ENCODE results near the gene COX7A2.

COX7A2 gene

DNA sequence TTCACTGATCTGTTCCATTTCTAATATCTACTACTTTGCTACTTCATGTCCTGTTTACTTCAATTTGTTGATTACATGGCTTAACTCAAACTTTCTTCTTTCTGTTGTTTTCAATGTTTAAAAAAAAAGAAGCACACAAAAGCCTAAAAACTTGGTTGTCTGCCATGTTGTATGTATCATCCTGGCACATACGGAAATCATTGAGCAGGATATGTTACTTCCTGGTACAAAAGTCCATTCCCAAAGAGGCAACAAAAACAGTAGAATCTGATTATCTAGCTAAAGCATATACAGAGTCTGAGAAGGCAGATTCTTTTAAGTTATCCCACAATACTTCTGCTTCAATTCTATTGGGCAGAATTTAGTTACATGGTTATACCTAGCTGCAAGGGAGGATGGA lies 23.2 kb downstream of the COX7A2 start:
- no peak for DNase-seq (ENCODE audit: low read depth in 3 of 3)

DNA sequence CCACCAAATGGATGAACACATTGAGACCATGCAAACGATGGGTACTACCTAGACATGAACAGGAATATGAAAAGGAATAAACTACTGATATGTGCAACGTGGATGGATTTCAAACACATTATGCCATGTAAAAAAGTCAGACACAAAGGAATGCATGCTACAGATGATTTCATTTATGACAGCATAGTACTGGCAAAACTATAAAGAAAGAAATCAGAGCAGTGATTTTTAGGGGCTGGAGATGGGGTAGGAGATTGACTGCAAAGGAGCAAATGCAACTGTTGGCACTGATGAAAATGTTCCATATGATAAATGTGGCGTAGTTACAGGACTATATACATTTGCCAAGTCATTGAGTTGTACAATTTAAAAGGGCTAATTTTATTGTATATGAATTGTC lies 24.3 kb downstream of the COX7A2 start:
- DNase-seq (ENCODE audit: low read depth in 3 of 3): no peak

DNA sequence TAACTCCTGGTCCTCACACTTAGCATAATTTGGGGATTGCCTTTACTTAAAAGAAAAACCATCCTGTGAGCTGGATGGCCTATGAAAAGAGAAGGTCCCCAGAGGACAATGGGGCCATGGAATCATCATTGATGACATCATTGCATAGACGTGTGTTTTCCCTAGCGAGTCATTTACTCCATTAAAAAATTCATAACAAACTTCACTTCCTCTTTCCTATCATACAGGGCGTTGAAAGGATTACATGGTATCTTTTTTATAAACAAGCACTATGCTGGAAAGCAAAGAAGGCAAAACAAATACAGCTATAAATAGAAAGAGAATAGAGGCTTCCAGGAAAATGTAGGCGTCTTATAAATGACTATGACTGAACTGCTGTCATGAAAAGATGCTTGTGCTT lies 26.4 kb downstream of the COX7A2 start:
- DNase-seq (ENCODE audit: low read depth in 3 of 3): no peak

DNA sequence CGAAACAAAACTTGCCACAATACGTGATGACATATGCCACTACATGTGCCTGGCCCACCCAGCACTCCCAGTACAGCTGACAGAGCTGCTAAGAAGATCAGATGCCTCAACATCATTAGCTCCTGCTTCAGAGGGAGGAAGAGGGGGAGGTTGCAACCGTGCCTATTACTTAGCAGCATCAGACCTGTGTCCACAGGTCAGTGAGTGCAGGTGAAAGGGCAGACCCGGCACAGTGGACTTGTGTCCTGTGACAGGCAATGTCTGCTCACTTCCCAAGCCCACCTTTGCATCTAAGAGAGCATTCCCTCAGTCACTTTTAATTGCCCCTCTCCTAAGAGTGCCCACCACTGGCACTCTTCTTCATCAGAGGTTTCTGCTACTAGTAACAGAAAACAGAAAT lies 28.3 kb downstream of the COX7A2 start:
- no peak for DNase-seq (ENCODE audit: low read depth in 3 of 3)

DNA sequence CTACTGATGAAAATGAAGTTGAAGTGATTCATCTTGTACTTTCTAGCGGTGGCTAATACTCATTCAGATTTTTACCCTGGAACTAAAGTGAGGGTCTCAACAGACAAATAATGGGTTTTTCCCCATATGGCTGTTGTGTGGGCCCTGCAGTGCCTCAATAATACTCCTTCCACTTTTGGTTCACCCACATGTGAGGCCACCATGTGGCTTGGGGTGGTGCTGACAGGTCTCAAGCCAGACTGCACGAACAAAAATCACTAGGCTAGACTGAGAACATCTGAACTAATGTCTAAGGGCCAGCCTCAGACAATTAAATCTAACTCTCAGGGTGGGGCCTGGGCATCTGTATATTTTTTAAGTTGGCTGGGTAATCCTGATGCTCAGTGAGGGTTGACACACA lies 29.9 kb downstream of the COX7A2 start:
- no peak for DNase-seq (ENCODE audit: low read depth in 3 of 3)

DNA sequence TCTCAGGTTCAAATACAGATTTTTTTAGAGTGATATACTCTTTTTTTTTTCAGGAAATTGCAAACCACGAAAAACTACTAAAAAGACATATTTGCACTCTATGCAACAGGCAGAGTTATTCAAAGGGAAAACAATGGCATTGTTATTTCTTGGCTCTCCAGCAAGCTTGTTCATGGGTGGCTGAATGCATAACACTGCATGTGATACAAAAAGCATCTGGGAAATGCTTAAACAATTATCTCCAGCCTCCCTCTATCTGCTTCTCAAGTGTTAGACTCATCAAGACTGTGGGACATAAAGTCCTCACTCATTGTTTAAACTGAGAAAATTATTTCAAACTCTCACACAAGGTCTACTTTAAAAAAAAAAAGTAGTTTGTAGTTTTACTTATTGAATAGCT lies 30.5 kb downstream of the COX7A2 start:
- no peak for DNase-seq (ENCODE audit: low read depth in 3 of 3)

DNA sequence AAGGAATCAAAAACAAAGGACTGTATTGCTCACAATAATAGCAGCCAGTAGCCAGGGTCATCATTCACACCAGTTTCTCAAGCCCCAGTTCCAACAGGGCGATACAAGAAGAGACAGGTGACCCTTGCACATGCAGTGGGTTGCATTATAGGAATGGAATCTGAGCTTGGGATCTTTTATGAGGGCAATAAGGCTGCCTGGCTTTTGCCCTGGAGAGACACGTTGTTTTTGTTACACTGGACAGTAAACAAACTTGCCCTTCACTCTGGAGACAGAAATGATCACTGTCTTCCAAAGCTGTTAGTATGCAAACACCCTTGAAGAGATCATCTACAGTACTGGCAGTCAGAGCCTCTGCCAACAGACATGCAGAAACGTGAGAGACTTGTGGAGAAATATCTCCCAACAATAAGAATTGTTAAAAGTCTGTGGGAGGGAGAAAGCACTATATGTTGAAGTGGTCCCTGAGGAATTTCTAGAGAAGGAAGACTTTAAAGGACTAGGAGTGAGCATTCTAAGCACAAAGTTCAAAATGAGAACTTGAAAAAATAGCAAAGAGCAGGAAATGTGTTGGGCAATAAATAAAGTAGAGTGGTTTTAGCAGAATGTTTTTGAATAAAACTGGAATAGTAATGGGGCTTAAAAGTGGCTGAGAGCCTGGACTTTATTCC lies 31.5 kb downstream of the COX7A2 start:
- no peak for DNase-seq (ENCODE audit: low read depth in 3 of 3)

DNA sequence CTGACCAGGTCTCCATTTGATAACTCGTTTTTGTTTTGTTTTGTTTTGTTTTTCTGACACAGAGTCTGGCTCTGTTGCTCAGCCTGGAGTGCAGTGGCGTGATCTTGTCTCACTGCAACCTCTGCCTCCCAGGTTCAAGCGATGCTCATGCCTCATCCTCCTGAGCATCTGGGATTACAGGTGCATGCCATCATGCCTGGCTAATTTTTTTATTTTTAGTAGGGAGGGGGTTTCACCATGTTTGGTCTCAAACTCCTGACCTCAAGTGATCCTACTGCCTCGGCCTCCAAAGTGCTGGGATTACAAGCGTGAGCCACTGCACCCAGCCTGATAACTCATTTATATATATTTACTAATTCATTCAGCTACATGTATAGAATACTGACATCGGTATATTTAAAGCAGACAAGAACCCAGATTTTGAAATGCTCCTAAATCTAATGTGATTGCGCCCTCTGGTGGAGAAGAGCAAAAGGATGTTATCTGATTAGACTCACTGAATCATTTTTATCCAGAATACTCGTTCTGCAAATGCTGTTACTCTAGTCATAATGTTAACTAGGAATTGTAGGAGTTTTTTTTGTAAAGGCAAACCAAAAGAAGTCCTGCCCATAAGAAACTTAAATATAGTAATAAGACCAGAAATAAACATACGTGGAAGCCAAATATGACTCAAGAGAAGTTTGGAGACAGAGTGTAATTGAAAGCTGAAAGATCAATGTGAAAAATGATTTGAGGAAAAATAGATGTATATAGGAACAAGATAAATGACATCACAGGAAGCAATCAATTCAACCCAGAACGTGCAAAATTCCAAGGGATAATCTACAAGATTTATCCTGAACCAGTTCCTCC lies 32.5 kb downstream of the COX7A2 start:
- peak in 1 of 3 donors; percentile 66 for DNase-seq (ENCODE audit: low read depth in 3 of 3)

DNA sequence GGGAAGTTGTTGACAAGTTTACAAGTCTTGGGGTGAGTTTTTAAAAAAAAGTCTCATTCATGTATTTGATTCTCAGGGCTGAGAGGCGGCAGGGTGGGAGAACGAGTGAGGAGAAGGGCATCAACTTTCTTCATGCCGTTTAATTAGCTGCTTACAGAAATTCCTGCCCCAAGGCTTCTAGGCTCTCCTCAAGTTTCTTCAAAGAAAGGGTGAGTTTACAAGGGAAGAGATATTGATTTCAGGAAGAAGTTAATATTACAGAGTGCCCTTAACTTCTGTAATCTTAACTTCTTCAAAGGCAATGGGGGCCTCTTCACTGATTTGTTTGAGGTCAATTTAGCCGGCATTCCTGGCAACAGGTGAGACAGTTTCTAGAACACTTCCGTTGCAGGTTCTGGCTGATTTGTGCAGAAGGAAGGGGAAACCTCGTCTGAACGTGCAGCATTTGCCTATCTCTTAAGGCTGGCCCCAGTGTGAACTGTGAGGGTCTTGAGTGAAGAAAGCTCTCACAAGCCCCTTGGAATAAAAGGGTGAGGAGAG lies 34.3 kb downstream of the COX7A2 start:
- no peak for DNase-seq (ENCODE audit: low read depth in 3 of 3)

DNA sequence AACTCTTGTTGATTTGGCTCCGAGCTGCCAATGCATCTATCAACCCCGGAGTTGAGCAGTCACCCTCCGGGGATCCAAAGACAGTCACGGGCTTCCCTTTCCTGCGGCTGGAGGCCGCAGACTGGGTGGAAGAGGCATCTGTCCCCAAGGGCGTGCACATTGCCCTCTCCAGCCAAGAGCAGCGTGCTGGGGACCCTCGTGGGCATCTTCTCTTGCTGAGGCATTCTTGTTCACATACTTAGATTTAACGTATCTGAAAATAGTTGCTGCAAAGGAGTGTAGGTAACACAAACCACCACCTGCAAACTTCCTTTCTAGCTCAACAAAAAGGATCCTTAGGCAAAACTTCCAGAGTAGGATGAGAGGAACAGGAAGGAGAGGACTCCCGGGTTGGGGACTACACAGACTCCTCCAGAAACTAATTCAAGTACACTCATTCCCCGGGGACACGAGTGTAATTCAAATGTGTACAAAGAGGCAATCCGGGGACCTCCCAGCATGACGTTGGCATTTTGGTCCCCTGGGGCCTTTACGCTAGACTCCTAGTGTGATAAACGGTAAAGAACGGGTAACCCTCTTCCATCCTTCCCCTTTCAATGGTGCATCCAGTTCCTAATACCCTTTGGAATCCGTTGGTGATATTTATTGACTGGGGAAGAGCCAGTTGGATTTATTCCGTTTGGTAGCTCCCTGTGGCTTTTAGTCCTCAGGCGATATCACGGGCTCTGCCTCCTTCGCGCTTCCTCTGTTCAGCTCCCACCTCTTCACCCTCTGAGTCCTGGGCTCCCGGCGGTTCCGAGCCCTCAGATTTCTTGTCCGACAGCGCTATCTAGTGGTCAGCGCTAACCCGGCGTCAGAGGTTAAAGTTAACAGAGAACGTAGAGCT lies 35.1 kb downstream of the COX7A2 start:
- peak; percentile 64 to 74 (median 73) for DNase-seq (ENCODE audit: low read depth in 3 of 3)

DNA sequence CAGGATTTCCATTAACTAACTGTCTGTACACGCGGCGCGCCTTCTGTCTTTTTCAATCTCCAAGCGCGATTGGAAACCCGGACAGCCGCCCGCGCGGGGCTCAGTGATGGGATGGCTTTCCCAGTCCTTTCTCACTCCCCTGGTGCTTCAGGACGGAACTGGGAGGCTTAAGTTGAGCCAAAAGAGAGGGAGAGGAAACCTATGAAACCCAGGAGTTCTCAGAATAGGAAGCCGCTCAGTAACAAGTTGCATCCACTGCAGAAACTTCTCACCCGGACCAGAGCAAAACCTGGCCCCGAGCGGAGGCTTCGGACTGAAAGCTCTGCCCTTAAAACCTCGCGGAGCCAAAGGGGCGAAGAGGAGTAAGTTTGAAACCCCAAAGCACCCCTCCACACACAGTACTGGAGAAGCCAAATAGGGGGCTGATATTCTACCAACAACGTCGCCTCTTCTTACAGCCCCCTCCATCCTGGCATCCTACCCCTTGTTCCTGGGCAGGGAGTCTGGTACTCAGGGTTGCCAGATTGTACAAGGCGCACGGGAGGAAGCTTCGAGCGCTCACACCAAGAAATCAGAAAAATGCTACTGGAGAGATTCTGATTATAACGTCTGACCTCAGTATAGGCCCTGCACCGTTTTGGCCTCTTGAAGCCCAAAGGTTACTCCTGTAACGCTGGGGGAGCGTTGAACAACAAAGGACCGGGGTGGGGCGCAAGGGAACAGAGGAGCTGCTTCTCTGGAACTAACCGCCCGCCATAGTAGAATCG lies 36.8 kb downstream of the COX7A2 start:
- DNase-seq (ENCODE audit: low read depth in 3 of 3): no peak

DNA sequence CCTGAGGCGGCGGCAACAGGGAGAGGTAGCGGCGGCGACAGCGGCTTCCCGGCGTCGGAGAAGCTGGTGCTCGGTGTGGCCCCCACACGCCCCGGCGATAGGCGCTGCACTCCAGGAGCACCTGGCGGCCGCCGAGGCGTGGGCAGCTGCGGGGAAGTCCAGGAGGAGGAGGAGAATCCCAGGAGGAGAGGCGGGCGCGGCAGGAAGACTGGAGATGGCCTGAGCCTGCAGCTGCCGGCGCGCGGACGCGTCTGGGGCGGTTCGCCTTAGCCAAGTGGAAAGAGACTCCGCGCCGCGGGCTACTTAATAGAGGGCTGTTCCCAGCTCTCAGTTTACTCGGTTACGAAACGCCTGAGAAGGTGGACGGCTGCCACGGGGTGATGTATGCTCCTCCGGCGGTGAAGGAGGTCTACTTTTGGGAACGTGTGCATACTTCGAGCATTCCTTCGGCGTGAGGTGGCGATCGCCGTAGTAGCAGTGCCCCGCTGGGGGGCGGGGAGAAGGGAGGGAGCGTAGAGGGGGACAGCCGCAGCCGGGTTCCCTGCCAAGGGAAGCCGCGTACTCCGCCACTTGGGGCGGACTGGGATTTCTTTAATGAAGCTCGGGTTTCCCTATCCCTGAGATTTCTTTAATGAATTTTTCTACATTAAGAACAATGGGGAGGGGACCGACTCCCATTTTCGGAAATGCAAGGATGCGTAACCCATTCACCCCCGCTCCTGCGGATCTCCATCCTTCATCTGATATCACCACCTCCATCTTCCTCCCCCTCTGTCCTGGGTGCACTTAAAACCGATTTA lies 37.6 kb downstream of the COX7A2 start, which contains the start of gene COL12A1:
TSS of gene COL12A1 (minus strand) at position 278 of the 800 bp plus-strand sequence. CDS start 3,261 bp downstream, outside the sequence.
- no peak for DNase-seq (ENCODE audit: low read depth in 3 of 3)

DNA sequence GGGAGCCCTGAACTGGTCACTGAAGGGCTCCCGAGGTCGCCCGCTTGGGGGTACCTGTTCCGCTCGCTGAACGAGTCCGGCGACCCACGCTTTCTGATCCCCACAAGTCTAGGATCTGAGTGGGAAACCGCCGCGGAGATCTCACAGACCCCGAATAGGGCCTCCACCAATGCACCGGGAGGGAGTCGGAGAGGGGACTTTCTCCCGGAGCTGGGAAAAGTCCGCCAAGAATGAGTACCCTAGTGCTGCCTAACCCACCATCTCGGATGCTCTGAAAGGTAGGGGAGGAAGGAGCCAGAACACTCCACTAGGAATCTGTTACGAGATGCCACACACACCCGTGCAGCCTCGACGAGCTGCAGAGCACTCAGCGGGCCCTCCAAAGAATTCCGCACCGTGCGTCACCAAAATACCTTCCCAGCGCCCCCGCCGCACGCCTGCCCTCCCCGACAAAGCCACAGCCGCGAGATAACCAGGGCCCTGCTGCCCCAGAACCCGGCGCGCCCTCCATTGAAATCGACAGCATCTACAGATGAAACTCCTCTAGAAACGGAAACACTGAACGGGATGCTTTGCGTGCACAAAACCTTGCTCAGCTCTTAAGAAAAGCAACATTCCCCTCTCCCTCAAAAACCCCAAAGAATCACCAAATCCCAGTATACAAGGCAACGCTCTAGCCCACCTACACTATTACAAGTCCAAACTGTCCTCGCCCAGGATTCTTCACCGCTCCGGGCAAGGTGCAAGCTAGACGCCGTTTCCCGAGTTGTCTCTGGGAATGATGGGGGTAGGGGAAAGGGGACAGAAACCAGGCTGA lies 38.4 kb downstream of the COX7A2 start:
- DNase-seq (ENCODE audit: low read depth in 3 of 3): no peak

DNA sequence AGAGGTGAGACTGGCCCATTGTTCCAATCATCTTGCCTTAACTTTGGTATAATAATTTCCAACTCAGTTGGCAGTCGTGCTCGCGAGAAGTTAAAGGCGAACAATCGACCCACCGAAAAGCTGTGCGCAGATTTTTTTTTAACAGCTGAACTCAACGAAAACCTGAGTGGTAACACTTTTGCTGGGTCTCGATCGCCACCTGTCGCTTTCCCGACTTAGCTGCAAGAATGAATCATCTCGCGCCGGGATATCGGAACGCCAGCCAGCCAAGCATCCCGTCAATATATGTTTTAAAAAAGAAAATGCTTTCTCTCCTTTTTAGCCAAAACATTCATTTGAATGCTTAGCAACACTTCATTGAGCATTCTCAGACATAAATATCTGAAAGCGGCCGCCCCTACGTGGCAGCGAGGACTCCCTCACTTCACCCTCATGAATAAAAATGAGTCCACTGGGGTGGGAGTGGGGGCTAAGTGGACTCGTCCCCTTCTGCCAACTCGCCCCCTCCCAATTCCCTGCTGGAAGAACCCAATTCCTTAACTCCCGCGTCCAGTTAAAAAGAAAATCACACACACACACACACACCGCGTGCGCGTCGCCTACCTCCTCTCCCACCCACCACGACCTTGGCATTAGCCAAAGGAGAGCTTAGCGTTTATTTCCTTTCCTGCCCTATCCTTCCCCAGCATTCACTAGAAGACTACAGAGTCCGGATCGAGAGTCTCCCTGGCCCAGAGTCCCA lies 39.2 kb downstream of the COX7A2 start:
- DNase-seq (ENCODE audit: low read depth in 3 of 3): no peak

DNA sequence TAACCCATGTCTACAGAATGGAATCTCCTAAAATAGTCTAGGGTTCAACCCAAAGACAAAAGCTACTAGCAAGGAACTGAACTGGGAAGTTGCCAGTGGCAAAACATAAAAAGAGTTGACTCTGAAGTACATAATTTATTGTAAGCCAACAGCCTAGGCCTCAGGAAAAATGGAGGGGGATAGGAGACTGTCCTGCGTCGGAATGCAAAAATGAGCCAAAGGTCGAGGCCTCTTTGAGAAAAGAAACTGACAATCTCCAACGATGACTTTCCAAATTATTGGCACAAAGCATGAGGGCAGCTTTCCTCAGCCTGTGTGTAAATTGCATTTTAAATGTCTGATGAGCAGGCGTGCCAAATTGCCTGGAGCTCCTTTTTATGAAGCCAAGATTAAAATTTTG lies 39.9 kb downstream of the COX7A2 start:
- DNase-seq (ENCODE audit: low read depth in 3 of 3): no peak

DNA sequence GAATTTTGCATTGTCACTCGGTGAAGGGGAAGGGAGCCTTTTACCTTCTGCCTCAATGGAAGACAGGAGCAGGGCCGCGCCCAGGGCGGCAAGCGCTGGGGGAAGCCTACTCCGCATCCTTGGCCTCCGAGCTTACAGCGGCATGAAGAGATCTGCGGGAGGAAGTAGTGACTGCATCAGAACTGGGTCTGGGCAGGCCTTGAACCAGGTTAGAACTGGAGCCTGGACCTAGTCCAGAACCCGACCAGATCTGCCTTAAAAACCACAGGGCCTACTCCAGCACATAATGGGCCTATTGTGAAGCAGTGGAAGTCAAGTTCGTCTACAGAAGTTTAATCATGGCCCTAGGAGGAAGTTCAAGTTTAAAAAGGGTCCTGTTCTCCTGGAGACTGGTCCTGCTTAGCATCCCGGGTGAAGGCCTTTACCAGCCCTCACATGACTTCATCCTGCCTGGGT lies 40.9 kb downstream of the COX7A2 start:
- no peak for DNase-seq (ENCODE audit: low read depth in 3 of 3)

DNA sequence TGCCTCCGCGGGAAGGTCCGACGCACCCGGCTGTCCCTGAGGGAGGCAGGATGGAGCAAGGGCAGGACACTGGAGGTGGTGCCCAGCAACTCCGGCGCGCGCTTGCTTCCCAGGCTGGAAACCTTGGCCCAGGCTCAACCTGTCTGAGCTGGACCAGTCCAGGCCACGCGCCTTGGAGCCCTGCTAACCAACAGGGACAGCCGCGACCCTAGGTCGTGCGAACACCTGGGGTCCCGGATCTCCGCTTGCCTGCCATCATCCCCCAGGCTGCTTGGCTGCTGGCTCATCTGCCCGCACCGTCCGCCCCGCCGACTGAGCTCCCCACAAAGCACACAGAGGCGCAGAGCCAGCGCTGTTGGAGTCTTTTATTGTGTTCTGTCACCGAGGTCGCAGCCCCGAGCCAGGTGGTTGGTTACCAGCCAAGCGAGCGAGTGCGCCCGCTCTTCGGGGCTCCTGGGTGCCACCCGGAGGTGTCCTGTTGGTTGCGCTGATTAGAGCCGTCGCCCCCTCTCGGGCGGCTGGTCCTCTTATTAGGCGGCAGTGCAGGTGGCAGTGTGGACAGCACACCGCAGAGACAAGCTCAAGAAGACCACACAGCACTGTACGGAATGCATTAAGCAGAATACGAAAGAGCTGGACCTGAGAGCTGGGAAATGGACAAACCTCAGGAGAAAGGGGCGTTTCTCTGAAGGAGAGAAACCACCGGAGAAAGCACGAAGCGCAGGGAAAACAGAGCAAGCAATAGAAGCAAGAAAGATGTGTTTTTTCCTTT lies 41.5 kb downstream of the COX7A2 start:
- no peak for DNase-seq (ENCODE audit: low read depth in 3 of 3)

DNA sequence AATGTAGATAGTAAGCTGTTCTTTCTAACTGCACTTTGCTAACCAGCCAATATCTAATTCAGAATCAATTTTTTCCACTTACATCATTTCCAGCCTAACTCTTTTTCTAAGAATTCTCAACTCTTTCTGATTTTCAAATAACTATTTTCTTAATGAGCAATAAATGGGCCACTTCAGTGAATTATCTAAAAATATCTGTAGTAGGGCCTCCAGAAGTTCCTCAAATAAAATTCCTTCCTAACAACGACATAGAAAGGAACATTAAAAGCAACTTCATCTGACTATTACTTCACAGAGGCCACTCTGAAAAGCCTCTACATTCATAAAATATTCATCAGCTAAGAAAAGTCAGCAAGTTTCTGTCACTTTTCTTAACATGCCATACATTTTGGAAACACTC lies 42.6 kb downstream of the COX7A2 start:
- no peak for DNase-seq (ENCODE audit: low read depth in 3 of 3)

Measured in stimulated activated CD4-positive, alpha-beta T cell treated with anti-CD3 and anti-CD28 coated beads, TNF-alpha, amount 100 ng/mL, for 48 hours (primary cell).